Stimulated activated naive CD4-positive, alpha-beta T cell treated with Interleukin-2 at 50 U/mL for 16 hours (primary cell): ENCODE data around the gene HOXC12.

Experiments used
- DNase-seq: peaks from one replicate; lab custom pipeline; 2025; lab: John Stamatoyannopoulos, UW

The HOXC12 gene

DNA sequence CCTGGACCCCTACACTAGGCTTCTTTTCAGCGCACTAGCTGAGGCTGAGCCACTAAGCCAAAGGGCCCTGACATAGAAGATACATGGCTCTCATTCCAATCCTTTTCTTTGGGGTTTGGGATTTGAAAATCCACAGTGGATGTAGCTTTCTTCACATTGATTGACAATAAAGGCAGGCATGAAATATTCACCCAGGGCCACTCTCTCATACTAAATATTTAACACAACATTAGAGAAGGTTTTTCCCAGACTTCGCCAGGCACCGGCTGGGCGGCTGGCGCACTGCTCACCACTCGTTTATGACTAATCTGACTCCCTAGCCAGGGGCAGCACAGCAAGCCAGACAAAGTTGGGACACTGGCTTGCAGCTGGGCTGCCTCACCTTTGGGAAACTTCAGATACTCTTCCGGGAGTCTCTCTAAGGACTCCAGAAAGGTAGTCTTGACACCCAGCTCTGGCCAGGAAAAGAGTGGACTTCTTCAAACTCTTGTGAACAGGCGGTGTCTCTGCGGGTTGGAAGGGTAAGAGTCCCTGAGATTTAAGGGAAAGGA, 17.5 kb downstream of the HOXC12 start:
- no peak for DNase-seq

DNA sequence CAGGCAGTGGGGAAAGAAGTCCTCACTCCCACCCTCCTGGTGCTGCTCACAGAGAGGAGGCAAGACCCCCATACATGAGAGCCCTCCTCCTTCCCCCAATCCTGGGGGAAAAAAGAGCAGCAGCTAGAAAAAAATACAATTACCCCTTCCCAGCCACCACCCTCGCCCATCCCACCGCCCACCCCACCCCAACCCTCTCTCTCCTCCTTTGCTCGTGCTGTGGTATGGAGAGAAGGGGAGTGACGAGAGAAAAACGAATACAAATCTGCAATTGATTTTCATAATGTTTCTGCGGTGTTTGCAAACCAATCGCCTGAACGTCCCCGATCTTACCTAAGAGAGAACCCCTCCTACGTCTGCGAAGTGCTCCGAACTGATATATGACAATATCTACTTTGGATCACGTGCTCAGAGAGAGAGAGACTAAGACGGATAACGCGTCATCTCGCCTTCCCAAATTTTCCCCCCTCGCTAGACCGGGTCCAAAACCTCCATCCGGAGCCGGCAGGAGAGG, 18.1 kb downstream of the HOXC12 start, which contains the start of gene HOXC11:
TSS of gene HOXC11 (plus strand) at position 405 of the 514 bp plus-strand sequence. CDS start 116 bp downstream, outside the sequence.
- no peak for DNase-seq

DNA sequence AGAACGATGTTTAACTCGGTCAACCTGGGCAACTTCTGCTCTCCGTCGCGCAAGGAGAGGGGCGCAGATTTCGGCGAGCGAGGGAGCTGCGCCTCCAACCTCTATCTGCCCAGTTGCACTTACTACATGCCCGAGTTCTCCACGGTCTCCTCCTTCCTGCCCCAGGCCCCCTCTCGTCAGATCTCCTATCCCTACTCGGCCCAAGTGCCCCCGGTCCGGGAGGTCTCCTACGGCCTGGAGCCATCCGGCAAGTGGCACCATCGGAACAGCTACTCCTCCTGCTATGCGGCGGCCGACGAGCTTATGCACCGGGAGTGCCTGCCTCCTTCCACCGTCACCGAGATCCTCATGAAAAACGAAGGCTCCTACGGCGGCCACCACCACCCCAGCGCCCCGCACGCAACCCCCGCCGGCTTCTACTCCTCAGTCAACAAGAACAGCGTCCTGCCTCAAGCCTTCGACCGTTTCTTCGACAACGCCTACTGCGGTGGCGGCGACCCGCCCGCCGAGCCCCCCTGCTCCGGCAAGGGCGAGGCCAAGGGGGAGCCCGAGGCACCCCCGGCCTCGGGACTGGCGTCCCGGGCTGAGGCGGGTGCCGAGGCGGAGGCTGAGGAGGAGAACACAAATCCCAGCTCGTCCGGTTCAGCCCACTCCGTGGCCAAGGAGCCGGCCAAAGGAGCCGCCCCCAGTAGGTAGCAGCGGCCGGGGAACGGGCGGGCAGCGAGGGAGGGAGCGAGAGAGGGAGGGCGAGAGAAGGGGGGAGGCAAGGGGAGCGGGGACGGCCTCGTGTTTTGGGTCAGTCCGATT, 18.7 kb downstream of the HOXC12 start:
- DNase-seq: no peak

DNA sequence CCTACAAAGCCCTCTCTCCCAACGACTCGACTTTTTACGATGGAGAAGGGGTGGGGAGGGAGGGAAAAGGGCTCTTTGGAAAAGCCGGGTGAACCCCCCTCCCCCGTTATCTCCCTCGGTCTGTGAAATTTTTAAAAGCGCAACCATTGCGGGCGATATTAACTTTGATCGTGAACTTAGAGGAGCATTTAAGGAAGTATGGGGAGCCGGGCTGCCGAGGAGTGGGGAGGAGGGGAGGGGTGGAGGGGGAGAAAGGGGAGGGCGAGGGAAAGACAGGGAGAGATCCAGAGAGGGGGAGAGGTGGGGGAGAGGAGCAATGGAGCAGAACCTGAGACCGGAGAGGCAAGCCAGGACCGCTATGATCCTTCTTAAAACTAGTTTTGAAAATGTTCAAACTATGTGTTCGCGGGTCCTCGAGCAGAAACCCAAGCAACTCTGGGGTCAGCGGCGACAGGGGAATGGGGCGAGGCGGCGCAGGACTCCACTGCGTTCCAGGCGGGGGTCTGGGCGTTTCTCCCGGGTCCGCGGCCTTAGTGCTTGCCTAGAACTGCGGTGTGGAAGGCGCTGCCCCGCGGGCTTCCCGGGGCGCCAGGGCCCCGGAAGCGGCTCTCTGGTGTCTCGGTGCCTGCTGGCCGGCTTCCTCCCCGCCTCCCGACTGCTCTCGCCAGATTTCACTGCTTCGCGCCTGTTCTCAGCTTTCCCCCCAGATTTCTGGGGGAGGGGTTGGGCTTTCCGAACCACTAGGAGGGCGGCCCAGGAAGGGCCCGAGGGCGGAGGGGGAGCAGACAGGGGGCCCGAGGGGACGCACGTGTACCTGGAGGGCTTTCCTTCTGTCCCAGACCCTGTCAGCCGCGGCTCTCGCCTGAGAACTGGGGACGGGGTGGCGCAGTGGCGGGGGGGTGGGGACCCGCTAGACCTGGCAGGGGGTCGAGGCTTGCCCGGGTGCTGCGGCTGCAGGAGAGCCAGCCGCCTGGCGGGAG, 19.7 kb downstream of the HOXC12 start, which contains the start of gene HOTAIR:
TSS of gene HOTAIR (minus strand) at position 871 of the 980 bp plus-strand sequence.
- no peak for DNase-seq

DNA sequence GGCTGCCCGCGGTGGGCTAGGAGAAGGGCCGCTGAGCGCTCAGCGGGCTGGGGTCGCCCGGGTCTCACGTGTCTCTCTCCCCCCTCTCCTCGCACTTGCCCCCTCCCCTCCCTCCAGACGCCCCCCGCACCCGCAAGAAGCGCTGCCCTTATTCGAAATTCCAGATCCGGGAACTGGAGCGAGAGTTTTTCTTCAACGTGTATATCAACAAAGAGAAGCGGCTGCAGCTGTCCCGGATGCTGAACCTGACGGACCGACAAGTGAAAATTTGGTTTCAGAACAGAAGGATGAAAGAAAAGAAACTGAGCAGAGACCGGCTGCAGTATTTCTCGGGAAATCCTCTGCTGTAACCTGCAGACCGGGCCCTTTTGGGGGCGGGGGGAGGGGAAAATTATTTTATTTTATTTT, 20.4 kb downstream of the HOXC12 start:
- no peak for DNase-seq

- DNase-seq: no peak
Measured at GRCh38 chr12:53975479-53976152, 20.9 kb downstream of the HOXC12 start.

GRCh38 chr12:53976172-53976822, 21.6 kb downstream of the HOXC12 start:
- no peak for DNase-seq

- no peak for DNase-seq
Measured at GRCh38 chr12:53976823-53977595, 22.3 kb downstream of the HOXC12 start.

GRCh38 chr12:53977596-53978445, 23.1 kb downstream of the HOXC12 start:
- no peak for DNase-seq

DNA sequence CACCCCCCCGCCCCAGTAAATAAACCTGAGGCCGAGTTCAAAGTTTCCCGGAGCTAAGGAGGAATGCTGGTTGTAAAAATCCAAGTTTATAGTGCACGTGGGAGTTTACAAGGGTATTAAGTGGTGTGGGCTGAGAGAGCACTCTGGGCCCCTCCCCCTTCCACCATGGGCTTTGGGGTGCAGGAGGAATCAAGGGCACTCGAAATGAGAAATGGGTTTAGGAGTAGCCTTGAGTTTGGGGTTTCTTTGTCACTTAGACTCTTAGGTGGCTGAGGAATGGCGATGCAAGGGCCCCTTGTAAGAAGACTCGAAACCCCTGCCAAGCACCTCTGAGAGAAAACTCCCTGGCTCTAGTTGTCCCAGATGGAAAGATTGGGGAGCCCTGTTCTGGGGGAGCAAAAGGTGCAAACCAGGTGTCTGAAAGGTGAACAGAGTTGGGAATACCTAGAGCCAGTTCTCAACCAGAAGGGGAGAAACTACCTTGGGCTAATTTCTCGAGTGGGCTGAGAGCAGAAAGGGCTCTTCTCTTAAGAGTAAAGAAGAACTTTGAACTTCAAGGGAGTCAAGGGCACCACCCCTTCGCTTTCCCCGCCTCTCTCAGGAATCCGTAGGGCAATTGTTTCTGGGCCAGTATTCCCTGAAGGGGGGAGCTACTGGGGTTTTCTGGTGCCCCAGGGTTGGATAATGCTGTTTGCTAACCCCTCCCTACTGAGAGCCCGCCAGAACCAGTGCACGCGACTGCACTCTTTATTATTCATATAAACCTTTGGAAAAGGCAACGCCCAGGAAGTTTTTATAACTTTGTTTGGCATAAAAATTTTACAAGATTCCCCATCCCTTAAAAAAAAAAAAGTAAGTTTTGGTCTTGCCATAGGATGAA, 24.0 kb downstream of the HOXC12 start:
- DNase-seq: no peak

GRCh38 chr12:53980104-53980801, 25.6 kb downstream of the HOXC12 start:
- no peak for DNase-seq

GRCh38 chr12:53980802-53981496, 26.2 kb downstream of the HOXC12 start:
- DNase-seq: no peak

- no peak for DNase-seq
Measured at GRCh38 chr12:53981634-53982565, 27.2 kb downstream of the HOXC12 start.

GRCh38 chr12:53982648-53983567, 28.2 kb downstream of the HOXC12 start:
- DNase-seq: no peak

DNA sequence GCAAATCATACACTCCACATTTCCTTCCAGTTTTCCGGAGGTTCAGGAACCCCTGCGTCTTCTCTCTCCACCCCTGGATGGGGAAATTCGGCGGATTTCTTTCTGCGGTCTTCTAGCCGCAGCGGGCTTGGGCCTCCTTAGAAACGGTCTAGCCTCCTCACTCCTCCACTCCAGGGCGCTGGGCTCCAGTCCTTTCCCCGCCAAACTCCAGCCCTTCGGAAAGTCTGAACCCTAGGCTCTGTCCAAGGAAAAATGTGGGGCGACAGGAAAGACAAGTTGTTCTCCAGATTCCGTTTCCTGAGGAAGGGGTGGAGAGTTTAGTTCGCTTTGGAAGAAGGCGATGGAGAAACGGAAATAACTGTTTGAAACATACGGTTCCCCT, 28.9 kb downstream of the HOXC12 start:
- no peak for DNase-seq
